NCI-H2081 treated with DMSO at 0.1 percent for 48 hours (cell line): Measurements from ENCODE around the gene FBXO17.
A peak's percentile ranks its signal among the peaks of the same experiment; 100 is the strongest.

Experiments used
- DNase-seq: peaks from one replicate; lab custom pipeline; 2025; lab: John Stamatoyannopoulos, UW

Gene FBXO17

DNA sequence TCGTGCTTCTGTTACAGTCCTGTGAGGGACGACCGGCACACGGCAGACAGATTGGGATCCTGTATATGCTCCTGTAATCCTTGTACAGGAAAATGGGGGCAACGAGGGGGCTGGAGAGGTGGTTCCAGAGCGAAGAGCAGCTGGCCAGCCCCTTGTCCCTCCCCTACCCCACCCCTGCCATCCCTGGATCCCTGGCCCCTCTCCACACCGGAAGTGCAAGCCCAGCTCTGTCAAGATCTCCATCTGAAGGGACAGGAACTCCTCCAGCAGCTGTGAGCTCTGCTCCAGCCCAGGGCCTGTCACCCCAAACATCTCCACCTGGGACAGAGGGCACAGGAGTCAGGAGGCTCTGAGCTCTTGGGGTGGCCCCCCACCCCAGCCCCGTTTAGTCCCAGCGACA lies 58.0 kb downstream of the FBXO17 start:
- no peak for DNase-seq

DNA sequence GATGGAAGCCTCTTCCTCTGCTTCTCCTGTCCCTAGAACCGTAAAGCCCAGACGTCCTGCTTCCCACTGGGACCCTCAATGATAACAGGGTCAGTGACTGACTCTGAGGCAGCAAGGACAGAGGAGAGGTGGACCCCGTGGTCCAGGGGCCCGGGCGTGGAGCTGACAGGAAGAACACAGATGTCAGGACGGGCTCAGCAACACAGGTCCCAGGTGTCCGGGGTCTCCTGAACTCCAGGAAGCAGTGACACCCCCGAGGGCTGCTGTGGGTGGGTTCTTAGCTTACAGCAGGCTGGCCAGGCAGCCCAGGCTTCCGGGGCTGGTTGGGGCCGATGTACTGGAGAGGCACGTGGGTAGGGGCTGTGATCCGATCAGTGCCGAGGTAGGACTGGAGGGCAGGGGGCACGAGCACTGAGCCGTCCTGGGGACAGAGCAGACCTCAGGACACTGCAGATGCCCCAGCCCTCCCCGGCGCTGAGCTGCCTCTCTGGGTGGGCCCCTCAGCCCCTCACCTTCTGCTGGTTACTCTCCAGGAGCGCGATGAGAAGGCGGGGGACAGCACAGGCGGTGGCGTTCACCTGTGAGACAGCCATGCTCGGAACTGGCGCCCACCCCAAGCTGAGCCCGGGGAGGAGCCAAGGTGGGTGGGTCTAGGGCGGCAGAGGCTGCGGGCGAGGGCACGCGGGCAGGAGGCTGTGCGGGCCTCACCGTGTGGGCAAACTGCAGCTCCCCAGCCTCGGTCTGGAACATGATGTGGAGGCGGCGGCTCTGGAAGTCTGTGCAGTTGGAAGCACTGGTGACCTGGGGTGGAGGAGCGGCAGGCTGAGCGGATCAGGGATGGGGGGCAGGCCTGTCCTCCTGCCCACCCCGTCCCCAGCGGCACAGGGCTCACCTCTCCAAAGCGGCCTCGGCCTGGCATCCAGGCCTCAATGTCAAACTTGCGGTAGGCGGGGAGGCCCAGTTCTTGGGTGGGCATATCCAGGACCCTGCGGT lies 59.9 kb downstream of the FBXO17 start:
- no peak for DNase-seq

DNA sequence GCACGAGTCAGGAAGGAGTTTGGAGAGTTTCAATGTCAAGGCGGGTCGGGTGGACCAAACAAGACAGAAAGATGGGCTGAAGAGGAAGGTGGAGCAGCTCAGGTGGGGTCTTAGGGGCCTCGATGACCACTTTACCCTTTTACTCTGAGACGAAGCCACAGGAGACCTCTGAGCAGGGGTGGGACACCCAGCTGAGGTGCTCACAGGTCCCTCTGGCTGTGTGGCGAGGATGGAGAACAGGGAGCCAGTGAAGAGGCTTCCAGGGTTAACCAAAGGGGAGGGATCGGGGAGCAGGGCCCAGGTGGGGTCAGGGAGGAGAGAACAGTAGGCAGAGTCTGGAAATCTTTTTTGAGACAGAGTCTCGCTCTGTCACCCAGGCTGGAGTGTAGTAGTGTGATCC lies 61.6 kb downstream of the FBXO17 start:
- no peak for DNase-seq

DNA sequence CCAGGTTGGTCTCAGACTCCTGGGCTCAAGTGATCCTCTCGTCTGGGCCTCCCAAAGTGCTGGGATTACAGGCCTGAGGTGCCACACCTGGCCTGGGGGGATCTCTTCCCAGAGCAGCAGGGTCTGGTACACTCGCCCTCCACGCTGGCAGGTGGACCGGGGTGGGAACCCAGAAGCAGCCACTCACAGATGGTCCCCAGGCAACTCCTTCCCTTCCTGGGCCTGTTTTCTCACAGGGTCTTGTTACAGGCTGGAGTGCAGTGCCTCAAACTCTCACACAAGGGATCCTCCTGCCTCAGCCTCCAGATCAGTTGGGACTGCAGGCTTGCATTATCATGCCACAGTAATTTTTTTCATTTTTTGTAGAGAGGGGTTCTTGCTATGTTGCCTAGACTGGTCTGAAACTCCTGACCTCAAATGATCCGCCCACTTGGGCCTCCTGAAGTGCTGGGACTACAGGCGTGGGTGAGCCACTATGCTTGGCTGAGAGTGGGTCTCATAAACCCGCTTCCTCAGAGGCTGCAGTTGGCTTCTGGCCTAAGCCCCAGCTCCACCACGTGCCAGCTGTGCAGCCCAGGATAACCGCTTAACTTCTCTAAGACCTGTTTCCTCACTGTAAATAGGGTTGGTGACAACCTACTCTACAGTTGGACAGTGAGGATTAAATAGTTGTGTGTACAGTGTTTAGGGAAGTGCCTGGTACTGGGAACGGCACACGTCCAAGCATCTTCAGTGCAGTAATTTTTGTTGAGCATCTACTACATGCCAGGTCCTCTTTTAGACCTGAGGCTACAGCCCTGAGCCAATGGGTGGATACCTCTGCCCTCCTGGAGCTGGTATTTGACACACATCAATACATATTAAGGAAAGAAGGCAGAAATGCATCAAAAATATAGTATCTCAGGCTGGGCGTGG lies 62.7 kb downstream of the FBXO17 start:
- no peak for DNase-seq

DNA sequence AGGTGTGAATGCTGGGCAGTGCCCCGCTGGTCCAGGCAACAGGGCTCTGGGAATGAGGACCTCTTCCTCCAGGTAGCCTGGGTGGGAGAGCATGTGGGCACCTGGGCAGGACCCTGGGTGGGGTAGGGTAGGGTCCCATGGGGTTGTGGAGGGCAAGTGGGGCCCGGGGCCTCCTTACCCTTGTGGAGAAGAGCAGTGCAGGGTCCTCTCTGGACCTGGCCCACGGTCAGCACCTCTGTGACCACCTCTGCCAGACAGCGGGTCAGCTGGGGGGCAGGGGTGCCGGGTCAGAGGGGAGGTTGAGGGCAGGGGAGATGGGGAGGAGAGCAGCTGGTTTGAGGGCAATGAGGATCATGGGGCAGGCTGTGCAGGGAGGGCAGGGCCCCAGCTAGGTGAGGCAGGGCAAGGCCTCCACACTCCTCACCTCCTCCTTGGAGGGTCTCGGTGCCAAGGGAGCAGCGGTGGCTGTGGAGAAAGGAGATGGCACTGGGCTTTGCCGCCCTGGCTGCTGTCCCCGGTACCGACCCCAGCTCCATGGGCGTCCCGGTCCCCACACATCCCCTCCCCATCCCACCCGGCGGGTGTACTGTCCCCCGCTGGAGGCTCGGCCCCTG lies 64.0 kb downstream of the FBXO17 start:
- DNase-seq = no peak

DNA sequence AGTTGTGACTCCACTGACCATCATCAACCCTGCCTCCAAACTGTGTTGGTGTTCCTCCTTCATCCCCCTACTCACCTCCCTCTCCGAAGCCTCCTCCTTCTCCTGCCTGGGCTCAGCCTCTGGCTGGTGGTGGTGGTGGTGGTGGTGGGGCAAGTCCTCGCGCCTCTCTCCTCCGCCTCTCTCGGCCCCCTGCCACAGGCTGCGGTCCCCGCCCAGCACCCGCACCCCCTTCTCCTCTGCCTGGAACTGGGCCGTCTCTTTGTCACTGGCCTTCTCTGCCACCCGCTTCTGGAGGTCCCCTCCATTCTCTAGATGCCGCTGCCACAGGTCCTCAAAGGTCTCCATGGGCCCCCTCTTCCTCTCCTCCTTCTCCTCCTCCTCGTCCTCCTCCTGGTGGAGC lies 65.1 kb downstream of the FBXO17 start:
- DNase-seq = no peak

DNA sequence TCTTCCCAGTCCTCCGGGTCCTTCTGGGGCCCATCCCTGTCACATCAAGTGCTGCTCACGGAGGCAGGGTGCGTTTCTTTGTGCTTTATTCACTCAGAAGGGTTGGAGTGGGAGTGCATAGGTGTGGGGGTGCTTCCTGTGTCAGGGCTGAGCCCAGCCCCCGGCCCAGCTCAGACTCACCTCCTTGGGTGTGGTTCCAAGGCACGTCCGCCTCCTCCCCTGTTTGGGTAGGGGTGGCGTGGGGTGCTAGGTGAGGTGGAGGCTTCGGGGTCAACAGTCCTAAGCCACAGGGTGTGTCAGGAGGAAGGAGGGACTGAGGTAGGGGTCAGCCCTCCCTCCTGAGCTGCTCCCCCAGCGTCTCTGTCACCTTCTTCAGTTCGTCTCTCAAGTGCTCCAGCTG lies 66.6 kb downstream of the FBXO17 start:
- no peak for DNase-seq

DNA sequence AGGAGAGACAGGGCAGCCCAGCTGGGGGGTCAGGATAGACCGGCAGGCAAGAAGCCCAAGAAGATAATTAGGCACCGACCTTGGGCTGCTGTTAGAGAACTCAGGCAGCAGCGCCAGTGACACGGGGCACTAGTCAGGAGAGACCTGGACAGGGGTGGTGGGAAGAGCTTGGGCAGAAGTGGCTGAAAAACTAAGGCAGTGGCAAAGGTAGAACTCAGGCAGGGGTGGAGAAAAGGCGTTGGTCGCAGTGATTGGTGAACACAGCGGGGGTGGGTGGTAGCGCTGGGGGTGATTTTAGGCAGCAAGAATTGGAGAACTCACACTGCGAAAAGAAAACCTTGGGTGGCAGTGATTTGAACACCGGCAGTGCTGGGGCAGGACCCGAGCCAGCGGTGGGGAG lies 67.9 kb downstream of the FBXO17 start:
- DNase-seq = no peak

DNA sequence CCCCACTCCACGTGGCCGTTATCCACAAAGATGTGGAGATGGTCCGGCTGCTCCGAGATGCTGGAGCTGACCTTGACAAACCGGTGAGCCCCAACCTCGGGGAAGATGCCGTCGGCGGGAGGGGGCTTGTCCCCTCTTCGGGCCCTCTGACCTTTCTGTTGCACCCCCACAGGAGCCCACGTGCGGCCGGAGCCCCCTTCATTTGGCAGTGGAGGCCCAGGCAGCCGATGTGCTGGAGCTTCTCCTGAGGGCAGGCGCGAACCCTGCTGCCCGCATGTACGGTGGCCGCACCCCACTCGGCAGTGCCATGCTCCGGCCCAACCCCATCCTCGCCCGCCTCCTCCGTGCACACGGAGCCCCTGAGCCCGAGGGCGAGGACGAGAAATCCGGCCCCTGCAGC lies 68.3 kb downstream of the FBXO17 start:
- DNase-seq = no peak

DNA sequence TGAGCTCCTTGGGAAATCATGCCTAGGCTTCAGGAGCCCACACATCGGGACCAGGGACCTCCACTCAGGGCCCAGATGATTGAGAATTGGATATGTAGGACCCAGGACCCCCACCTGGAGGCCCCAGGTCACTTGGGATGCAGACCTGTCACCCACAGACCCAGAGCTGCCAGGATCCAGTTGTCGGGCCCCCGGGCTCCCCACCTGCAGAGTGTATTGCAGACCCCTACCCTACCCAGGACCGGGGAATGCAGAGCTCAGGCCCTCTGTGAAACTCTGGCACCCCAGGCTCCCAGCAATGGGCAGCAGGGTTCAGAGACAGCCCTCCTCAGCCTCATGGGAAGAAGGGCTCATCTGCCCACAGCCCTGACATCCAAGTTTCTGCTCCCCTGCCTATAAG lies 69.9 kb downstream of the FBXO17 start:
- DNase-seq = no peak

DNA sequence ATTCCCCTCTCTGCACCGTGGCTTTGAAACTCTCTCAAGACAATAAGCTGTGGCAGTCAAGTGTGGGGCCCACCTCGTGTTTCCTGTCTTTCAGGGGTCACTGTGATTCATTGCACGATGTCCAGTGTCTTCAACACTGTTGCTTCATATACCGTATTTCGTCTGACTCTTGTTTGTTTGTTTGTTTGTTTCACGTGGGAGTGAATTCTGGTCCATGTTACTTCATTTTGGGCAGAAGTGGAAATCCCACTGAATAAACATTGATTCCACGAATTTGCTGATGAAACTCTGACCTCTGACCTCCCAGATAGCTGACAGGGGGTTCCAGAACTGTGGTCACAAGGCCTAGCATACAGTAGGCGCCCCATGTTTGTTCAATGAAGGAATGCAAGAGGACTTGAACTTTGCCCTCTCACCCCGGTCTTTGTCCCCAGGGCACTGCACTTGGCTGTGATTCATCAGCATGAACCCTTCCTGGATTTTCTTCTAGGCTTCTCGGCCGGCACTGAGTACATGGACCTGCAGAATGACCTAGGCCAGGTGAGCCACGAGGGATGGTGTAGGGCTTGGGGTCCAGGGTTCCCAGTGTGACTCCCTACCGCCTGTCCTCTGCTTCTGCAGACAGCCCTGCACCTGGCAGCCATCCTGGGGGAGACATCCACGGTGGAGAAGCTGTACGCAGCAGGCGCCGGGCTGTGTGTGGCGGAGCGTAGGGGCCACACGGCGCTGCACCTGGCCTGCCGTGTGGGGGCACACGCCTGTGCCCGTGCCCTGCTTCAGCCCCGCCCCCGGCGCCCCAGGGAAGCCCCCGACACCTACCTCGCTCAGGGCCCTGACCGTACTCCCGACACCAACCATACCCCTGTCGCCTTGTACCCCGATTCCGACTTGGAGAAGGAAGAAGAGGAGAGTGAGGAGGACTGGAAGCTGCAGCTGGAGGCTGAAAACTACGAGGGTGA lies 70.7 kb downstream of the FBXO17 start:
- DNase-seq = no peak

DNA sequence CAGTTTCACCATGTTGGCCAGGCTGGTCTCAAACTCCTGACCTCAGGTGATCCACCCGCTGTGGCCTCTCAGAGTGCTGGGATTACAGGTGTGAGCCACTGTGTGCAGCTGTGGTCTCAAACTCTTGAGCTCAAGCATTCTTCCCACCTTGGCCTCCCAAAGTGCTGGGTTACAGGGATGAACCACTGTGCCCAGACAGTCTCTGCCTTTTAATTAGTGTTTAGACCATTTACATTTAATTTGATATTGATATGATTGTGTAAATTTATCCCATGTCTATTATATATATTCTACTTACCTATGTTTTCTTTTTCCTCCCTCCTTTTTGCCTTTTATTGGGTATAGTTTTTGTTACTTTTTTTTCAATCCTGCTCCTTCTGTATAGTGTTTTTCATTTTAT lies 73.9 kb downstream of the FBXO17 start:
- no peak for DNase-seq

DNA sequence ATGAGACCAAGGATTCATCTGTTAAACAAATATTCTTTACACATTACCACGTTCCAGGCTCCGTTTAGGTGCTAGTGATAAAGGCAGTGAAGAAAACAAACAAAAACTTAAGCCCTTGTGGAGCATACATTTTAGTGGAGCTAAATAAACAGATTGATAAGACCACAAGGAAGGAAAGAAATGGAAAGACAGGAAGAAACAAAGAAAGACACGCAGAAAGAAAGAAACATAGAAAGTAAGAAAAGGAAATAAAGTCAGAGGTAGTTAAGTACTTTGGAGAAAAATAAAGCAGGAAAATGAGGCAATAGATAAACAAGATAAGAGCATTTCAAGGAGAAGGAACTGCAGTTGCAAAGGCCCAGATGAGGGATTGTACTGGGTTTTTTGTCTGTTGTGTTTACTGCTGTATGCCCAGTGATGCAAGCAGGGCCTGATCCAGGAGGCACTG lies 74.8 kb downstream of the FBXO17 start:
- no peak for DNase-seq

DNA sequence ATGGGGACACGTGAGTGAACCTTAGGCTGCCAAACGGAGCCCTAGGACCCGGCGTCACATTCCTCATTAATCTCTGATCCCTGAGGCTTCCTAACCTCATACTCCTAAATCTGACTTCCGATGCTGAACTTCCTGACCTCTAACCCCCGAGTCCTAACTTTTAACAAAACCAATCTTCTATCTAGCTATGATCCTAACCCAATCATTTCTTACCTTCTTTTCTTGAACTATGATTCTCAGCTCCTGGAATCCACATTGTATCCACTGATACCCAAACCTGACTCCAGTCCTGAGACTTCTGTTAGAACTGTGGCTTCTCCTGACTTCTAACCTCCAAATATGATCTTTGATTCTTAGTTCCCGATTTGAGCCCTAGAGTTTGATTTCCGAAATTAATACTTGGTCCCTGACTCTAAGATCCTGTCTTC lies 75.3 kb downstream of the FBXO17 start:
- DNase-seq = peak; percentile 38

DNA sequence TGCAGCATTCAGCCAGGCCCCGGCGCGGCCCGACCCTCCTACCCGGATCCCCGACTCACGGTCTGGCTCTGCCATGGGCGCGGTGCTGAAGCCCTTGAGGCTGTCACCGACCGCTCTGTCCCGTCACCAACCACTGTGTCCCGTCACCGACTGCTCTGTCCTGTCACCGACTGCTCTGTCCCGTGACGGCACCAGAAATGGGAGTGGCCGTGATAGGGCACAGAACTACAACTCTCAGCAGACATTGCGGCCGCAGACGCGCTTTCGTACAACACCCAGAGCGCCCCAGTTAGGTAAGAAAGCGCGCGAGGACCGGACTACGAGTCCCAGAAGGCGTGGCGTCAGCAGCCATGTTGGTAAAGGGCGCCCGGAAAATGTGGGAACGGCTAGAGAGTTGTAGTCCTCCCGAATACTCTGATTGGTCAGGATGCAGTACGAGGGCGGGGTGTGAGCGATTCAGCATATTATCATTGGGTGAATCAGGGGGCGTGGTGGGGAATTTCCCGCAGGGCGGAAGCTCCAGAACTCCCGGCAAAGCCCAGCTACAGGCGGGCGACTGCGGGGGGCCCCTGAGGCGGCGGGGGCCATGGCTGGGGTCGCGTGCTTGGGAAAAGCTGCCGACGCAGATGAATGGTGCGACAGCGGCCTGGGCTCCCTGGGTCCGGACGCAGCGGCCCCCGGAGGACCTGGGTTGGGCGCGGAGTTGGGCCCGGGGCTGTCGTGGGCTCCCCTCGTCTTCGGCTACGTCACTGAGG lies 75.9 kb downstream of the FBXO17 start, which contains the start of the genes NFKBIB and SIRT2:
NFKBIB (plus strand) TSS at position 523 of the 755 bp plus-strand sequence; CDS start at position 587, 64 bp downstream.
SIRT2 (minus strand) TSS at position 172 of the 755 bp plus-strand sequence; CDS start at position 75, 97 bp downstream.
- peak; percentile 96 for DNase-seq

DNA sequence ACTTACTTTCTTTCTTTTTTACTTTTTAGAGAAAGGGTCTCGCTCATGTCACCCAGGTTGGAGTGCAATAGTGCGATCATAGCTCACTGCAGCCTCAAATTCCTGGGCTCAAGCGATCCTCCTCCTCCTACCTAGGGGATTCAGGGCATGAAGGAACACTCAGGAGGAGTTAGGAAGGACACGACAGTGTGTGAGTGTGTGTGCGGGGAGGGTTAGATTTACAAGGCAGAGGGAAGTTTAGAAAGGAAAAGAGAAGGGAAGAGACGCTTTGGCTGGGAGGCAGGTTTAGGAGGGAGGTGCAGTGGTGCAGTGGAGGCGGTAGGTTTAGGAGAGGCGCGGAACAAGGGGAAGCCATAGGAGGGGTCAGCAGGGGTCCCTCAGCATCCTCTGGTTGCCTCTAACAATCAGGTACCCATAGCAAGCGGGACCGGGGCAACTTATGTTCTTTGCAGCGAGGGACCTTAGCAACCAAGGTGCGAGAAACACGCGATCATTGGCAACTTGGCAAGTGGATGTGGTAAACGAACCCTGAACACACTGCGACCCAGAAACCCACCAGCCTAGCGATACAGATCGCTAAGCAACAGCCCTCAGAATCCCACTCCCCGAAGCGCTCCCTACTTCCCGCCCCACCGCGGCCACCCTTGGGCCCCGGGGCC lies 76.6 kb downstream of the FBXO17 start:
- DNase-seq = no peak

DNA sequence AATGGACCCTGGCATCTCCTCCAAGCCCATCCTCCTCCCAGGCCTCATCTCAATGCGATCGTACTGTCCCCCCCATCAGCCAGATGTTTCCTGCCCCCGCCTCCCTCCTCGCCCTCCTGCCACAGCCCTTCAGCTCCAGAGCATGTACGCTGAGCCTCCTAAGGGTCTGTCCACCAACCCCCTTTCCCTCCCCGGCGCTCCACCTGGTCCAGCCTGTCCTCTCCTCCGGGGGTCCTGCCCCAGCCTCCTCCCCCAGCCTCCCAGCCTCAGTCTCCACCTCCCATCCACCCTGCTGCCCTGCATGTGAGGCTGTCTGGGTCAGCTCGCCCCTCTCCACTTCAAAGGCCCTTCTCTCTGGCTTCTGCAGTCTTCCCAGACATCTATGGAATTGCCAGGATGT lies 80.6 kb downstream of the FBXO17 start:
- DNase-seq = no peak

DNA sequence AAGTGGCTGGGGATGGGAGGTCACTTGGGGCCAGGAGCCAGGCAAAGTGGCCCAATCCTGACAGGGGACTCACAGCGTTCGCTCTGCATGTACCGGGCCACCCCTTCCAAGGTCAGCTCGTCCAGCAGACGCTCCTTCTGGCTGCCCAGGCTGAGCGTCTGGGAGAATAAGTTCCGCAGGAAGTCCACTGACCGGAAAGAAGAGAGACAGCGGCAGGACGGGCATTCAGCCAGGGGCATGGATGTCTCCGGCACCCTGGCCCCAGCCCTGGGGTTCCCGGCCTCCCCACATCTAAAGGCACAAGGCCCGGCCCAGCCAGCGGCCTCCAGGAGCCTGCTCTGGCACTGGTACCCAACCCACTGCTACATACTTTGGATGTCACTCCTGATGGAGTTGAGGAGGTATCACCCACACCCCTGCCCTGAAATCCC lies 82.2 kb downstream of the FBXO17 start:
- DNase-seq = no peak

DNA sequence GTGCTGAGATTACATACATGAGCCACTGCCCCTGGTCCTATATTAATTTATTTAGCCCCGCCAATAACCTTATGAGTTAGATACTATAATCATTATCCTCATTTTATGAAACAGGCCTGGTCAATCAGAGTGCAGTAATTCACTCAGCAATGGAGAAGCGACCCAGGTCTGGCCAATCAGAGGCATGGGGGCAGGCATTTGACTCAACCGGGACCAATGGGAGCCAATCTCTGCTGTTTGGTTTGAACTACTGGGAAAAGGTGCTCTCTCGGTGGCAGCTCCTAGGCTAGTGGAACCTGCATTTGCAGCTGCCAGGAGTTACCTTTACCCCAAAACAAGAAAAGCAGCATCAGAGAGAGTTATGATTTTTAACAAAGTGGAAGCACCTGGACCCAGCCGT lies 82.7 kb downstream of the FBXO17 start:
- no peak for DNase-seq
